Neutrophil (primary cell): ENCODE data around the gene TMED8.

ENCODE experiments used
- H3K27ac ChIP-seq: fragments of 200-600 bp; sonication (generic); 2 replicates; pipeline ENCODE4 v1.5.1; 2016; ENCODE audit warnings: mild to moderate bottlenecking, moderate library complexity
- H3K27me3 ChIP-seq: fragments of 200-600 bp; sonication (generic); 2 replicates; pipeline ENCODE4 v1.6.0; 2016; ENCODE audit warnings: mild to moderate bottlenecking
- H3K36me3 ChIP-seq: fragments of 200-600 bp; sonication (generic); 2 replicates; pipeline ENCODE4 v1.5.1; 2017
- H3K4me1 ChIP-seq, 2 experiments: fragments of 200-600 bp in 1 of 2; sonication (generic) in 1 of 2; 1 replicate in 1 of 2; 2 replicates in 1 of 2; pipeline versions ENCODE4 v1.5.1 to v1.6.1; 2013 to 2016; ENCODE audit warnings: low read depth in 1 of 2, low read length in 1 of 2, mild to moderate bottlenecking in 1 of 2, moderate library complexity in 1 of 2; ENCODE audit not compliant: control insufficient read depth in 1 of 2, insufficient read depth in 1 of 2
- H3K4me3 ChIP-seq, 2 experiments: fragments of 200-600 bp in 1 of 2; sonication (generic) in 1 of 2; 1 replicate in 1 of 2; 2 replicates in 1 of 2; pipeline ENCODE4 v1.5.1; 2013 to 2016; ENCODE audit warnings: low read depth in 1 of 2, low read length in 1 of 2, mild to moderate bottlenecking in 1 of 2, moderate library complexity in 1 of 2
- H3K9me3 ChIP-seq: fragments of 200-600 bp; sonication (generic); 2 replicates; pipeline ENCODE4 v1.5.1; 2016
- TF ChIP-seq, protein P1 (sequence below): fragments of 200-600 bp; sonication (generic); IDR thresholded peaks from 2 replicates; pipeline ENCODE4 v1.5.1; 2016; ENCODE audit warnings: antibody characterized with exemption

TMED8 gene

DNA sequence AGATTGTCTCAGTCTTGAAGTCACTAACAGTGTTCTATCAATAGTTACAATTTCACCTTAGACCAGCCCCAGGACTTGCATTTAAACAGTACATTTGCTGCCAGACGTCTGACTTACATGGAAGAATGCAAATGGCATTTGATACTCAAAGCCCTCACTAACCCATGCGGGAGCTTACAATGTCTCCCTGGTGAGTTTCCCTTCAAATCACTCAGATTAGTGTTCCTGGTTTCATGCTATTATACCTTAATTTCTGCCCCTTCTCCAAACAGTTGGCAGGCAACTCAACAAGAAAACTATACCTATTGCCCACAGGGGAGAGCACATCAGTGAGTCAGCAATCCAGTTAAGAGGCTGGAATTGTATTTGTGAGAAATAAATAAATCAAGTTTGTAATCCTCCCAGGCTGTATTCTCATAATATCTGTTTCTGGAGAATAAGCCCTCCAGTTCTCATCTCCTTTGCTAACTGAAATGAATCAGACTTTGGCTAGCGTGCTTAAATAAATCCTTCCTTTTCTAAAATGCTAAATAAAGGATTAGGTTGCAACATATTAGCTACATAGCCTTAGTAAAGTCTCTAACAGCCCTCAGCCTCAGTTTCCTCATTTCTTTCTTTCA lies 32.4 kb downstream of the TMED8 start:
- no peaks in the 10 kb centered on the region for H3K9me3 ChIP-seq
- no peaks in the 10 kb centered on the region for H3K27me3 ChIP-seq
- no peak overlapping the region for H3K4me3 ChIP-seq
- TF ChIP-seq, protein P1, sequence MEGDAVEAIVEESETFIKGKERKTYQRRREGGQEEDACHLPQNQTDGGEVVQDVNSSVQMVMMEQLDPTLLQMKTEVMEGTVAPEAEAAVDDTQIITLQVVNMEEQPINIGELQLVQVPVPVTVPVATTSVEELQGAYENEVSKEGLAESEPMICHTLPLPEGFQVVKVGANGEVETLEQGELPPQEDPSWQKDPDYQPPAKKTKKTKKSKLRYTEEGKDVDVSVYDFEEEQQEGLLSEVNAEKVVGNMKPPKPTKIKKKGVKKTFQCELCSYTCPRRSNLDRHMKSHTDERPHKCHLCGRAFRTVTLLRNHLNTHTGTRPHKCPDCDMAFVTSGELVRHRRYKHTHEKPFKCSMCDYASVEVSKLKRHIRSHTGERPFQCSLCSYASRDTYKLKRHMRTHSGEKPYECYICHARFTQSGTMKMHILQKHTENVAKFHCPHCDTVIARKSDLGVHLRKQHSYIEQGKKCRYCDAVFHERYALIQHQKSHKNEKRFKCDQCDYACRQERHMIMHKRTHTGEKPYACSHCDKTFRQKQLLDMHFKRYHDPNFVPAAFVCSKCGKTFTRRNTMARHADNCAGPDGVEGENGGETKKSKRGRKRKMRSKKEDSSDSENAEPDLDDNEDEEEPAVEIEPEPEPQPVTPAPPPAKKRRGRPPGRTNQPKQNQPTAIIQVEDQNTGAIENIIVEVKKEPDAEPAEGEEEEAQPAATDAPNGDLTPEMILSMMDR: no peak
- H3K36me3 ChIP-seq: peaks cover 55% of the 10 kb centered on the region
- peaks cover 4 to 6% of the 10 kb centered on the region in 2 experiments for H3K4me1 ChIP-seq
- H3K27ac ChIP-seq: no peak overlapping the region

GRCh38 chr14:77343662-77344061 lies 33.2 kb downstream of the TMED8 start:
- no peak overlapping the region for H3K27ac ChIP-seq
- H3K4me3 ChIP-seq: no peak overlapping the region
- H3K27me3 ChIP-seq: no peaks in the 10 kb centered on the region
- no peaks in the 10 kb centered on the region for H3K9me3 ChIP-seq
- H3K36me3 ChIP-seq: peaks cover 59% of the 10 kb centered on the region
- TF ChIP-seq, protein P1: no peak
- H3K4me1 ChIP-seq: peaks cover 4 to 6% of the 10 kb centered on the region in 2 experiments

- no peaks in the 10 kb centered on the region for H3K27me3 ChIP-seq
- H3K36me3 ChIP-seq: peaks cover 59% of the 10 kb centered on the region
- H3K9me3 ChIP-seq: no peaks in the 10 kb centered on the region
- peaks cover 4 to 5% of the 10 kb centered on the region in 2 experiments for H3K4me1 ChIP-seq
- no peak overlapping the region for H3K27ac ChIP-seq
- TF ChIP-seq, protein P1: no peak
- H3K4me3 ChIP-seq: no peak overlapping the region
Measured at GRCh38 chr14:77342726-77343397, 34.0 kb downstream of the TMED8 start.

DNA sequence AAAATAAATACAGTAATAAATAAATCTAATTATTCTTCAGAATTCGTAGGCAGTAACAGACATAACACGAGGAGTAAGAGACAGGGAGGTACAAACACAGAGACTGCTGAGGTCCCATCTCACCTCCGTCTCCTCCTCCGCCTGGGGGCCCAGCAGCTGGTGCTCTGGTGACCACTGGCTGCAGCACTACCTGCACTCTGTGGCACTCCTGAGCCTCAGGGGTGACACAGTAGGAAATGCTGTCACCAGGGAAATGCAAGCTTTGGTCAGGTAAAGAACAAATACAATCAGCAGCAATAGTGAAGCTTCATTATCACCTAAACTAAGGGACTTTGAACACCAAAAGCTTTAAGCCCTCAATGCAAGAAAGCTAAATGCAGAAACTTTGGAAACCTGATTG lies 36.5 kb downstream of the TMED8 start:
- H3K27ac ChIP-seq: no peak overlapping the region
- no peak overlapping the region for H3K4me3 ChIP-seq
- TF ChIP-seq, protein P1: no peak
- H3K9me3 ChIP-seq: no peaks in the 10 kb centered on the region
- H3K27me3 ChIP-seq: no peaks in the 10 kb centered on the region
- H3K4me1 ChIP-seq: no peaks in the 10 kb centered on the region
- H3K36me3 ChIP-seq: peaks cover 56% of the 10 kb centered on the region

- TF ChIP-seq, protein P1: no peak
- Histone ChIP-seq H3K36me3 (peaks cover 53% of the 10 kb centered on the region), H3K9me3 (no peaks in the 10 kb centered on the region), H3K27ac (no peak overlapping the region), H3K27me3 (no peaks in the 10 kb centered on the region), H3K4me1 (no peaks in the 10 kb centered on the region), H3K4me3 (no peak overlapping the region)
Measured at GRCh38 chr14:77339407-77339806, 37.5 kb downstream of the TMED8 start.
